RPMI8226 (cell line): ENCODE measurements around the gene SYT15.
"Not testable (repeated sequence)": the region's sequence is repeated elsewhere in the genome, so short reads cannot be mapped to it uniquely, and the experiment has no call there.

Experiments
- DNase-seq: peaks from one replicate; pipeline ENCODE4 v3.0.0-alpha.2; 2015

SYT15 gene

DNA sequence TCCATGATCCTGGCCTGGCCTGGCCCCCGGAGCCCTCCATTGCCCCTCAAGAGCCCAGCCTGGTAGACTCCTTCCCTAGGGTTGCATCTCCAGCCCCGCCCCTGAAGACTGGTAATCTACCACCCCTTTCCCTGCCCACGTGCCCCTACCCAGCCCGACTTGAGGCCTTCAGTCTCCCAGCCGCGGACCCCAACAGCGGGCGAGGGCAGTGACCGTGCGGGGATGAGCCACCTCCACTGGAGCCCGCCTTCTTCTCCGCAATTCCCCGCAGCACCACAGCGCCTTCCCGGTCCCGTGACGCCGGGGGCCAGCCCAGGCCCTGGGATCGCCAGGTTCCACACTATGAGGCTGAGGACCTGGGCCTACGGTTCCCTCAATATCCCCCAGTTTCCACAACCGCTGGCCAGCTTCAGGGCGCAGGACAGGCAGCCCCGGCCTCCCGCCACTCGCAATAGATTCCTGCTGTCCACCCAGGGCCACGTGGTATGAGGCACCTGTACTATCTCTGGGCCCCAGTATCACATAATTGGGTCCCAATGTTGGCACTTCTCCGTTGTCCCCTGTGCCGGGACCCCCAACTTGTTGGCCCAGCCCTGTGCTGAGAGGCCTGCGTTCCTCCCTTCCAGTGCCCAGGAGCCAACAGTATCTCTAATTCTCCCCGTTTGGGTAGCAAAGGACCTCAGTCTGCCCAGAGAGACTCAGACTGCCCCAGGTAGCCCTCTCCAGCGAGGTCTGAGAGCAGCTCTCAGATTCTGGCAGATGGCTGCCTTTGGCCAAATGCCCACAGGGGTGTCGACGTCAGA is 21.4 kb upstream of the SYT15 start:
- no peak for DNase-seq

GRCh38 chr10:46558122-46558391 is 20.9 kb upstream of the SYT15 start:
- DNase-seq = no peak

DNA sequence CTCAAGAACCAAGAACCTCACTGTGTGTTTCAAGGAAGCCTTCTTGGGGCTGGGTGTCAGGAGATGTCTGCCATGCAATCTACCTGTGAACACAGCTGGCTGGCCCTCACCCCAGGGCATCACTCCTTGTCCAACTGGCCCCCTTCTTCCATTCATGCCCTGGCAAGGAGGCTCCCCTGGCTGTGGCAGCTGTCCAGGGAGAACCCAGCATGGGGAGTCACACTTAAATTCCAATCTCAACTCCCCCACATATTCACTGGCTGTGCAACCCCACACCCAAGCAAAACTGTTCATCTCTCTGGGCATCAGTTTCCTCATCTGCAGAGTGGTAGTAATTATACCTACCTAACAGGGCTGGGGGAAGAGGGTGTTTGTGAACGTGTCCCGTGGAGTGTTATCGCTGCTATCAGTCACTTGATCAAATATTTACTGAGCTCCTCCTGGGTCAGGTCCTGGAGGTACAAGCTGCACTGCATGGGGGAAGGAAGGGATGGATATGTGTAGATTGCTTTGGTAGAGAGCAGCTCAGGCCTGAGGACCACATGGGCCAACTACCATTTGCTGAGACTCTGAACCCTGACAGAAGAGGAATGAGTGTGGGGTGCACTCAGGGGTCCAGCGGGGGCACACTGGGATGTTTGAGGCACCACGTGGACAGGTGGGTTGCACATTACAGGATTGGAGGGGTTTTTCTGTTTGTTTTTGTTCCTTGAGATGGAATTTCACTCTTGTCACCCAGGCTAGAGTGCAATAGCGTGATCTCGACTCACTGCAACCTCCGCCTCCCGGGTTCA is 20.3 kb upstream of the SYT15 start:
- DNase-seq = no peak

DNA sequence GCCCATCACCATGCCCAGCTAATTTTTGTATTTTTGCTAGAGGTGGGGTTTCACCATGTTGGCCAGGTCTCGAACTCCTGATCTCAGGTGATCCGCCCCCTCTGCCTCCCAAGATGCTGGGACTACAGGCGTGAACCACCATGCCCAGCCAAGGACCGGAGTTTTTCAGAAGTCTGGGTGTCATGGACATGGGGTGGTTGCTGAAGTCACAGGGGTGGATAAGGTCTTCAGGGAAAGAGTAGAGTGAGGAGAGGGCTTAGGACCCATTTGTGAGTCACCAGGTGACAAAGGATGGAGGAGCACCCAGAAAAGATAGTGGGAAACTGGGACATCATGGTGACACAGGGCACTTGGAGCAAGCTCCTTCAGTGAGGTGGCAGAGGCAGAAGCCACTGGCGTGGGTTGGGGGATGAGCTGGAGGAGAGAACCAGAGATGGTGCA is 19.7 kb upstream of the SYT15 start:
- no peak for DNase-seq

- no peak for DNase-seq
These were observed 18.5 kb upstream of the SYT15 start for GRCh38 chr10:46560381-46560780.

GRCh38 chr10:46560952-46561351 is 18.0 kb upstream of the SYT15 start:
- DNase-seq = no peak

DNA sequence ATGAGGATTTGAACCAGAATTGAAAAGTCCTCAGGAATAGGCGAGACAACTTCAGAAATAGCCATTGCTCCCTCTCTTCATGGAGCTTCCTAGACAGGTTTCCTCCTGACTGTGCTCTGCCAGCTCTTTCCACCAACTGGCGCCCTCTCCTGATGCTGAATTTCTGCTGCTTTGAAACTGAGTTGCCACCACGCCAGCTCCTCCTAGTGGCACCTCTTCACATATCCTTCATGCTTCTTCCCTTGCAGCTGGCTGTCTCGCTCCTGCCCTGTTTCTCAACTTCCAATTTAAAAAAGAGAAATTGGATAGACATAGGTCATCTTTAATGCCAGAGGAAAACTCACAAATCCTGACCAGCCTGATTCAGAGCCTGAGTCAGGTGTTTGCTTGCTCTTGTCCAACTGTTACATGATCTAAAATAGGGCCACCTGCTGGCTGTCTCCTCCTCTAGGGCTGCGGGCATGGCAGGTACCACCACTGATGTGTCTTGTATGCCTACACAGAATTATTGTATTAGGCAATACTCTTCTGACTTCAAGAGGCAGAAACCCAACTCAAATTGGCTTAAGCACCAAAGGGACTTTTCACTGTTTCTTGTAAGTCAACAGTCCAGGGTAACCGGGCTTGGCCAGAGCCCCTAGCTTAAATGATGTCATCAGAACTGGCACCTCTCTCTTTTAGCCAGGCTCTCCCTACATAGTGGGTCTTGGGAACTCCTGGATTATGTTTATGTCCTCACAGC is 13.2 kb upstream of the SYT15 start:
- DNase-seq = peak; percentile 64

- DNase-seq = not testable (repeated sequence)
These were observed 11.8 kb upstream of the SYT15 start for GRCh38 chr10:46567151-46567550.

DNA sequence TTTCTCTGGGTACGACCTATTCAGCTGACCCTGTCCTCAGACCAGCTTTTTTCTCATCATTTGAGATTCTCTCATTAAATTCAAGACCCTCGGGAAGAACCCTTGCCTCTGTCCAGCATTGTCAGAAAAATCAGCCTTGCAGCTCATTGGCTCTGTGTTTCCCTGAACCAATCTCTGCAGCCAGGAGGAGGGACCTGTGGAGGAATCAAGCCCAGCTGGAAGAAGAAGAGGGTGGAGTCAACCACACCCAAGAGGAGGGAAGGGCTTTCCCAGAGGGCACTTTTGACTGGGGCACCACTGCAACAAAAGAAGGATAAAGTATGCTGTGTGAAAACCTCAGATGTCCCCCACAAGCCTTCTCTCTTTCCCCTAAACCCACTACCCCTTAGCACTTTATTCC is 8.3 kb upstream of the SYT15 start:
- DNase-seq = not testable (repeated sequence)

GRCh38 chr10:46572765-46573164 is 6.2 kb upstream of the SYT15 start:
- DNase-seq = peak; percentile 1

DNA sequence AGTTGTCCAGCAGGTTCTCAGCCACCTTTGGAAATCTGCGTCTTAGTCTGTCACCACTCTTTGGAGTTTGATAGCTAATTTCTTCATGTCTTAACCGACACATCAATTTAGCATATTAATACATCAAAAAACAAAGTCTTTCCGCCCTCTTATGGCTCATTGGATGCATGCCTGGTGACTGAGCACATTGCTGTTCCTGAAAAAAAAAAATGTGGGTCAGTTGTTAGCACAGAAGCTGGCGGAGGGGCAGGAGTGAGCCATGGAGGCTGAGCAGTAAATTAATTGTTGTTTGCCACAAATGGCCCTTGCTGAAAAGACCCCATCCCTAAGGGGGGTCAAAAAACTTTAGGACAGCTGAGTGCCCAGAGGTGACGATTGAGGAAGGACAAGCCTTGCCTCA is 5.6 kb upstream of the SYT15 start:
- DNase-seq = not testable (repeated sequence)

DNA sequence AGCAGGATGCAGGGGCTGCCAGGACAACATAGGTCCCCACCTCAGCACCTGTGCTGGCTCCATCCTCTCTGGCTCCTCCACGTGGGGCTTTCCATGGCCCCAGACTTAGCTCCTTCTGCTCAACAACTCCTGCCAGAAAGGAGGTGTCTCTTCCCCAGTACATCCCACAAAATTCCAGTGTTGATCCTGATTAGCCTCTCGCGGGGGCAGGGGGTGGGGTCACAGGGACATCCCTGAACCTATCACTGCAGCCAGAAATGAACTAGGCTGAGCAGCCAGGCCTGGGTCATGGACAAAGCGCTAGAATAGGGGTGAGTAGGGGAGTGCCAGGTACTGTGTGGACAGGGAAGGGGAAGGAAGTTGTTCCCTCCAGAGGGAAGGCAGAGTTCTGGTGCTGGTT is 5.0 kb upstream of the SYT15 start:
- not testable (repeated sequence) for DNase-seq

- not testable (repeated sequence) for DNase-seq
These were observed 1.1 kb upstream of the SYT15 start for GRCh38 chr10:46577624-46578473.

DNA sequence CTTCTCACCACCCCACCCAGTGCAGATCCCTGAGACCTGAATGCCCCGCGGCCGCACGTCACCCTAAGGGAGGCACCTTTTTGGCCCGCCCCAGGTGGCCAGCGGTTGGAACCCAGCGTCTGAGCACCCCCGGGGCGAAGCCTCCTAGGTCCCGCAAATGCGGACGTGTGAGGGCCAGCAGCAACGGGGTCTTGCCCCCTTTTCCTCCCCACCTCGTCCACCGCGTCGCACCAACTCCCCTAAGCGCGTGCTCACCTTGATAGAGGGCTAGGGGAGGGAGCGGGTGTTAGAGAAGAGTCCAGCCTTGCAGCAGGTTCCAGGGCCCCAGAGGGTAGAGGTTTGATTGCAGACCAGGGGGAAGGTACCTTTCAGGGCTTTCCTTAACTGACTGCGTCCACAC is 450 bp downstream of the SYT15 start:
- not testable (repeated sequence) for DNase-seq

DNA sequence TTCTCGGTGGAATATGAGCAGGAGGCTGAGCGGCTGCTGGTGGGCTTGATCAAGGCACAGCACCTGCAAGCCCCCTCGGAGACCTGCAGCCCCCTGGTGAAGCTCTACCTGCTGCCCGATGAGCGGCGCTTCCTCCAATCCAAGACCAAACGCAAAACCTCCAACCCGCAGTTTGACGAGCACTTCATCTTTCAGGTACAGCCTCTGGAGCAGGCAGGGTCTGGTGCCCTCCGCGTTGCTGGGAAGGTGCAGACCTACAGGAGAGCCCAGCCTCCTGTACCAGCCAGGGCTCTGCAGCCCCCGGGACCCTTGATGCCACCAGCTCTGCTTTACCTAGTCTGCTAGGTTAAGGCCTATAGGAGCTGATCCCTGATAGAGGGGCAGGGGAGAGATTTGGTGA is 3.1 kb downstream of the SYT15 start:
- DNase-seq = not testable (repeated sequence)

DNA sequence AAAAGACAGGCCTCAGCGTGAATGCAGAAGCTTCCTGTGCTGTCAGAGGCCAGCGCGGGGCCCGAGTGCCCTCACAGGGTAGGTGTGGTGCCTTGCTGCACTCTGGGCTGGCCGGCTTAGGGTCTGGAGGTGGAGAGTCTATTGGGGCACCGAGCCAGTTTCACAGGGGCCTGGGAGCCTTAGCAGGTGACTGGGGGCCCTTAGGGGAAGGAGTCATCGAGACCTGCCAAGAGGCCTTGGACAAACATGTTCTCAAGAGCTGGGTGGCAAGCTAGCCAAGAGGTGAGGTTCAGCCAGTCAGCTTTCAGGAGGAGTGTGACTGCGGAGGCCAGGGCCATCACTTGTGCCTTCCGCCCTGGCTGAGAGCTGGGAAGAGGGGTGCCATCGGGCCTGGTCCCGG is 3.6 kb downstream of the SYT15 start:
- not testable (repeated sequence) for DNase-seq

GRCh38 chr10:46584196-46584595 is 5.3 kb downstream of the SYT15 start:
- DNase-seq = not testable (repeated sequence)

- not testable (repeated sequence) for DNase-seq
These were observed 6.3 kb downstream of the SYT15 start for GRCh38 chr10:46585246-46585645.

GRCh38 chr10:46587546-46587945 is 8.6 kb downstream of the SYT15 start:
- DNase-seq = not testable (repeated sequence)

- DNase-seq = not testable (repeated sequence)
These were observed 9.3 kb downstream of the SYT15 start for GRCh38 chr10:46588221-46588620.

- not testable (repeated sequence) for DNase-seq
These were observed 10.7 kb downstream of the SYT15 start for GRCh38 chr10:46589589-46589988.

- DNase-seq = not testable (repeated sequence)
These were observed 12.1 kb downstream of the SYT15 start for GRCh38 chr10:46591053-46591452.

GRCh38 chr10:46593307-46593706 is 14.4 kb downstream of the SYT15 start:
- not testable (repeated sequence) for DNase-seq
